NCI-H446 (cell line): ENCODE measurements around the gene GLRX2.
A peak's percentile ranks its signal among the peaks of the same experiment; 100 is the strongest.
"Not testable (repeated sequence)": the region's sequence is repeated elsewhere in the genome, so short reads cannot be mapped to it uniquely, and the experiment has no call there.

Experiments used
- DNase-seq, 2 experiments: peaks; one replicate each; lab custom pipeline; 2025; lab: John Stamatoyannopoulos, UW

GLRX2 gene

GRCh38 chr1:193104907-193105820 is at the start of gene GLRX2:
GLRX2 (minus strand) TSS chr1:193105414; CDS start chr1:193105382, 32 bp downstream.
- peak; percentile 65 to 85 for DNase-seq

- DNase-seq: no peak
These were observed 39.8 kb upstream of the GLRX2 start for GRCh38 chr1:193144999-193145398.

GRCh38 chr1:193144361-193144938 is 39.2 kb upstream of the GLRX2 start:
- DNase-seq: no peak

GRCh38 chr1:193143285-193143684 is 38.1 kb upstream of the GLRX2 start:
- peak in 1 of 2 experiments; percentile 17 for DNase-seq

GRCh38 chr1:193142409-193142808 is 37.2 kb upstream of the GLRX2 start:
- DNase-seq: no peak

- no peak for DNase-seq
These were observed 36.6 kb upstream of the GLRX2 start for GRCh38 chr1:193141804-193142203.

- peak in 1 of 2 experiments; percentile 10 for DNase-seq
These were observed 35.0 kb upstream of the GLRX2 start for GRCh38 chr1:193140254-193140653.

- DNase-seq: no peak
These were observed 26.1 kb upstream of the GLRX2 start for GRCh38 chr1:193131266-193131860.

- no peak for DNase-seq
These were observed 20.2 kb upstream of the GLRX2 start for GRCh38 chr1:193125369-193125768.

GRCh38 chr1:193123751-193124150 is 18.5 kb upstream of the GLRX2 start:
- DNase-seq: no peak

- peak; percentile 93 to 99 for DNase-seq
These were observed 16.7 kb upstream of the GLRX2 start, which contains the start of gene CDC73 for GRCh38 chr1:193121616-193122593. CDC73 (plus strand) TSS chr1:193122031; CDS start chr1:193122201, 170 bp downstream.

- no peak for DNase-seq
These were observed 15.5 kb upstream of the GLRX2 start for GRCh38 chr1:193120604-193121166.

- no peak for DNase-seq
These were observed 13.9 kb upstream of the GLRX2 start for GRCh38 chr1:193118803-193119730.

GRCh38 chr1:193118194-193118593 is 13.0 kb upstream of the GLRX2 start:
- no peak for DNase-seq

GRCh38 chr1:193117167-193117566 is 12.0 kb upstream of the GLRX2 start:
- DNase-seq: not testable (repeated sequence)

- DNase-seq: no peak
These were observed 10.5 kb upstream of the GLRX2 start for GRCh38 chr1:193115629-193116227.

GRCh38 chr1:193114485-193115095 is 9.4 kb upstream of the GLRX2 start:
- no peak for DNase-seq

- no peak for DNase-seq
These were observed 8.7 kb upstream of the GLRX2 start for GRCh38 chr1:193113992-193114332.

GRCh38 chr1:193113258-193113991 is 8.2 kb upstream of the GLRX2 start:
- DNase-seq: no peak
